ENCODE data around the gene LRP6.

LRP6 gene

DNA sequence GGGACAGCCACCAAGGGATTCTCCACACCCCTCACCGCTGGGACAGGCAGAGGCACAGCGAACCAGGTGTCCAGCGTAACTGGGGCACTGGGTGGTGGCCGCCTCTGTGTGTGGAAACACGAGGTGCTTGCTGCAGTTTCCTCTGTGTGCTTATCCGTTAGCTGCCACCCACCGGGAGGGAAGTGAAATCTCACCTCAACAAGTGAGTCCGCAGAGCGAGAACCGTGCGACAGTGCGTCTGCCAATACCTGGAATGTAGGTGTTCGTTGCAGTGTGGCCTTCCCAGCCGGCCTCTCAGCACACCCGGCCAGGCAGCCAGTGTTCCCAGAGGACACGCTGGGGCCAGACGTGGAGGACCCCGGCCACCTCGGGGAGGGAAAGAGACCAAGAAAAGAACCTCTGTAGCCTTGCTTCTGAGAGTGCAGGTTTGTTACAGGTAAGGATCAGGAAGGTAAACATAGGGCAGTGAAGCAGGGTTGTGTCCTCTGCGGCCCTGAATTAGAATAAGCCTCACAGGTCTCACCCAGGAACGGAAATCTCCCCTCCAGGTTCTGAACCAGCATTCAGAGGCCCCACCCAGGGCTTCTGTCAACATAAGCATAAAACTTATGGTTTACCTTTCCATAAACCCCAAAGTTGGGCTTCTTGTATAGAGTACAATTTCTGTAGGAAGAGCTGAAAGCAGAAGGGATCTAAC, 194.6 kb downstream of the LRP6 start:
- no peak for DNase-seq (ENCODE audit: low read depth)

DNA sequence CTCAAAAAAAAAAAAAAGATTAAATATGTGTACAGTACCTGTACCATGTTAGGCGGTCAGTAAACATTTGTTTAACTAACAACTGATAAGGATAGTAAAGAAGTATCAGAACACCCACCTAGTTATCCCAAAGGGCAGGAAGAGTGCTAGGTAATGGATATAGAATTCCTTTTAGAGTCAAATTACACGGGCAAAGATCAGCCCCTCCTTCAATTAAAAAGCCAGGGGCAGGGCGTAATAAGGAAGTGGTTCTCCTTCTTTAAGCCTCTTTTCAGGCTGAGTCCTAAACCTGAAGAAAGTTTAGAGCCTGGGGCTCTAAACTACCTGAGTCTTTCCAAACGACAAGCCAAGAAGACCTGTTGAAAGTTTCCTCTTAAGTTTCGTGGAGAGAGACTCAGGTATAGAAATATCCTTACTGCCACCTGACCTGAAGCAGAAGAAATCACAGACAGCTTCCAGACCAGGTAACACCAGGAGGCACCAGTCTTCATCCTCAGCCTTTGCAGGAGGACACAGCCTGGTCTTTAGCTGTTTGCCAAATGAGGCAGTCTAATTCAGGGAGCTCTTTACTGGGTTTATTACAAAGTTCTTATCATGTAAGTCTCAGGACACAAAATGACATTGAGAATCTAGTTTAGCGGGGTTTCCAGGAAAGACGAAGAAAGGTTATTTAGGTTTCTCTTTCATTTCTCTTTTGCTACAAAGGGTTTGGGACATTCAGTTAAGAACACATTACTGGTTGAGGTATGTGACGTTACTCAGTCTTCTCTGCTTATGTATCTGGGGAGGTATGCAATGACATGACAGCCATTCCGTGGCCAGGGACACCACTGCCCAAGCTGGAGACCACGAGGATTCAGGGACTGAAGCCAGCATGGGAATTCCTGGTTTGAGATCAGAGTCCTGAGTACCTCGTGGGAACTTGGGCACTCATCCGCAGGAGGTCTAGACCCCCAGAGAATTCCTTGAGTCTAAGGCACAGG, 195.9 kb downstream of the LRP6 start, which contains the start of gene BCL2L14:
Gene BCL2L14, plus strand, starts transcription at position 266 of the 983 bp plus-strand sequence. CDS start 8,367 bp downstream, outside the sequence.
- no peak for DNase-seq (ENCODE audit: low read depth)

DNA sequence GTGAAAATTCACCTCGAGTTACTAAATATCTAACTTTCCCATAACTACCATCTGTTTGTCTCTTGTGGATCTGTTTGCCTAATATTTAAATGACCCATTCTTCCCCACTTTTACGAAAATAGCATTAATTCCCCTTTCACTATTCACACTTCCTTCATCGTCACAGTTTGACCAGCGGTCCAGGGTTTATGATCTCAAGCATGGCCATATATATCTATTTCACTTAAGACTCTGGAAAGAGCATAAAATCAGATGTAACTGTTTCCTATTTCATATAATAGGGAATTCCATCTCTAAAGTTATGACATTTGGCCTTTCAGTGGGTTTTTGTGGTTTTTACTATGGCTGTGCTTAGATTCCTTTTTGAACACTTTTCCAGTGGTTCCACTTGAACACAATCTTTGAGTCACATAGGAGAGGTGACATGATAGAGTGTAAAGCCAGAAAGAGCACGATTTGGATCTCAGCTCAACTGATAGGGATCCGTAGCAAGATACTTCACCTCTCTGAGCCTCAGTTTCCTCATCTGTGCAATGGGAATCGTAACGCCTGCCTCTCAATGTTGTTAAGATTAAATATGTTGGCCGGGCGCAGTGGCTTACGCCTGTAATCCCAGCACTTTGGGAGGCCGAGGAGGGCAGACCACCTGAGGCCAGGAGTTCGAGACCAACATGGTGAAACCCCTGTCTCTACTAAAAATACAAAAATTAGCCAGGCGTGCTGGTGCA, 196.9 kb downstream of the LRP6 start:
- DNase-seq (ENCODE audit: low read depth) = no peak

DNA sequence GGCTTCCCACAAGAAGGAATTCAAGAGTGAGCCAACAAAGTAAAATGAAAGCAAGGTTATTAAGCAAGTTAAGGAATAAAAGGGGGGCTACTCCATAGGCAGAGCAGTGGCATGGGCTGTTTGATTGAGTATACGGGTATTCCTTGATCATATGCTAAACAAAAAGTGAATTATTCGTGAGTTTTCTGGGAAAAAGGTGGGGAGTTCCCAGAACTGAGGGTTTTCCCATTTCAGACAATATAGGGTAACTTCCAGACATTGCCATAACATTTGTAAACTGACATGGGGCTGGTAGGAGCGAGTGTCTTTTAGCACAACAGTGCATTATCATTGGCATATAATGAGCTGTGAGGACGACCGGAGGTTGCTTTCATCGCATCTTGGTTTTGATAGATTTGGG, 198.1 kb downstream of the LRP6 start:
- DNase-seq (ENCODE audit: low read depth) = no peak
